HEK293T (cell line): Measurements from ENCODE around the gene SMPDL3B.

Source experiments
- ARNT ChIP-seq: fragments of 450-650 bp; IDR thresholded peaks from 2 replicates; pipeline ENCODE4 v1.6.1; 2017; ENCODE audit warnings: mild to moderate bottlenecking
- BHLHE40 ChIP-seq: fragments of 450-650 bp; IDR thresholded peaks from 2 replicates; pipeline ENCODE4 v1.6.1; 2016; ENCODE audit warnings: mild to moderate bottlenecking, moderate library complexity, borderline replicate concordance
- ELF4 ChIP-seq: fragments of 450-650 bp; IDR thresholded peaks from 2 replicates; pipeline ENCODE4 v1.6.1; 2017; ENCODE audit warnings: antibody characterized with exemption
- FOXA1 ChIP-seq: fragments of 450-650 bp; IDR thresholded peaks from 2 replicates; pipeline ENCODE4 v1.6.1; 2016; ENCODE audit warnings: mild to moderate bottlenecking
- FOXM1 ChIP-seq: fragments of 450-650 bp; IDR thresholded peaks from 2 replicates; pipeline ENCODE4 v1.6.1; 2017; ENCODE audit warnings: mild to moderate bottlenecking, borderline replicate concordance
- HDGF ChIP-seq: fragments of 450-650 bp; IDR thresholded peaks from 2 replicates; pipeline ENCODE4 v1.6.1; 2017; ENCODE audit warnings: antibody characterized with exemption, borderline replicate concordance
- NFRKB ChIP-seq: fragments of 450-650 bp; IDR thresholded peaks from 2 replicates; pipeline ENCODE4 v1.6.1; 2016; ENCODE audit warnings: mild to moderate bottlenecking, moderate library complexity
- SUZ12 ChIP-seq: fragments of 450-650 bp; IDR thresholded peaks from 2 replicates; pipeline ENCODE4 v1.6.1; 2016; ENCODE audit warnings: mild to moderate bottlenecking
- TARDBP ChIP-seq: fragments of 450-650 bp; IDR thresholded peaks from 2 replicates; pipeline ENCODE4 v1.6.1; 2016
- ZNF384 ChIP-seq: fragments of 450-650 bp; IDR thresholded peaks from 2 replicates; pipeline ENCODE4 v1.6.1; 2016
- TF ChIP-seq, protein P1 (sequence below): fragments of 450-650 bp; IDR thresholded peaks from 2 replicates; pipeline ENCODE4 v1.6.1; 2016

DNA sequence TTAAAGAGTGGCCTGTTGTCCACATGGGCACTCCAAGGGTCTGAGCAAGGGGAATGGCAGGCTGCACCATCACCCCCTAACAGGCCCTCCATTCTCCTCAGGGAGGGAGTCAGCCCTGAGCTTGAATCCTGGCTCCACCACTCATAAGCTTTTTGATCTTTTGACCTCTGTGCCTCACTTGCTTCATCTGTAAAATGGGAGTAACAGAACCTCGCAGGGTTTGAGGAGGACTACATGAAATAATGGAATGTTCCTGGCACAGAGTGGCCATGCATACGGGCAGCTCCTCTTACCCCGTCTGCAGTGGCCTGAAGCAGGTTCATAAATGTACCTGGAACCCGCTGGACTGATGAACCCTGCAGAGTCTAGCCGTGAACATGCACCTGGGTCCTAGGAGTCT lies 22.9 kb downstream of the SMPDL3B start:
- no peak for TF ChIP-seq ELF4
- TF ChIP-seq HDGF = no peak
- no peak for TF ChIP-seq ZNF384
- no peak for TF ChIP-seq FOXA1
- no peak for TF ChIP-seq ARNT
- TF ChIP-seq, protein P1, sequence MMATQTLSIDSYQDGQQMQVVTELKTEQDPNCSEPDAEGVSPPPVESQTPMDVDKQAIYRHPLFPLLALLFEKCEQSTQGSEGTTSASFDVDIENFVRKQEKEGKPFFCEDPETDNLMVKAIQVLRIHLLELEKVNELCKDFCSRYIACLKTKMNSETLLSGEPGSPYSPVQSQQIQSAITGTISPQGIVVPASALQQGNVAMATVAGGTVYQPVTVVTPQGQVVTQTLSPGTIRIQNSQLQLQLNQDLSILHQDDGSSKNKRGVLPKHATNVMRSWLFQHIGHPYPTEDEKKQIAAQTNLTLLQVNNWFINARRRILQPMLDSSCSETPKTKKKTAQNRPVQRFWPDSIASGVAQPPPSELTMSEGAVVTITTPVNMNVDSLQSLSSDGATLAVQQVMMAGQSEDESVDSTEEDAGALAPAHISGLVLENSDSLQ = no peak
- no peak for TF ChIP-seq NFRKB
- no peak for TF ChIP-seq TARDBP
- TF ChIP-seq FOXM1 = no peak
- no peak for TF ChIP-seq BHLHE40
- no peak for TF ChIP-seq SUZ12
